ENCODE data around the gene KLK15.

DNA sequence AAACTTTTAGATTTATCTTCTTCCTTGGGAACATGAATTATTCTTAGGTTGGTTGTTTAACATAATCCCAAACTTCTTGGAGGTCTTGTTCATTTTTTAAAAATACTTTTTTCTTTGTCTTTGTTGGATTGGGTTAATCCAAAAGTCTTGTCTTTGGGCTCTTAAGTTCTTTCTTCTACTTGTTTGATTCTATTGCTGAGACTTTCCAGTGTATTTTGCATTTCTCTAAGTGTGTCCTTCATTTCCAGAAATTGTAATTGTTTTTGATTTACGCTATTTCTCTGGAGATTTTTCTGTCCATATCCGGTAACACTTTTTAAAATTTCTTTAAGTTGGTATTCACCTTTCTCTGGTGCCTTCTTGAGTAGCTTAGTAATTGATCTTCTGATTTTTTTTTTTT, 9.8 kb upstream of the KLK15 start:
- TF ChIP-seq EZH2 (IDR thresholded peaks at IDR 0.05; ENCODE audit: insufficient read depth, poor library complexity, severe bottlenecking), result no peak
- TF ChIP-seq EZH2phosphoT487 (IDR thresholded peaks at IDR 0.05; ENCODE audit: insufficient read depth, low read depth), result no peak

Measured in GM23248 (cell line).